Breast epithelium (tissue), 3 donors: ENCODE data around the gene GPR137.

Source experiments
- CTCF ChIP-seq, 3 donors: fragments of 450-650 bp; IDR thresholded peaks; one replicate each; pipeline ENCODE4 v1.5.1; 2016 to 2017; ENCODE audit warnings: antibody characterized with exemption in 3 of 3, mild to moderate bottlenecking in 3 of 3, moderate library complexity in 3 of 3
- POLR2A ChIP-seq: fragments of 450-650 bp; IDR thresholded peaks from one replicate; pipeline ENCODE4 v1.6.1; 2016; ENCODE audit warnings: antibody characterized with exemption, mild to moderate bottlenecking, moderate library complexity
- POLR2AphosphoS5 ChIP-seq, 3 donors: sonication (generic); formaldehyde crosslinking; IDR thresholded peaks; one replicate each; pipeline ENCODE4 v1.6.1; 2017; ENCODE audit warnings: antibody characterized with exemption in 3 of 3

- TF ChIP-seq CTCF (IDR thresholded peaks at IDR 0.05) (no peak), POLR2A (no peak), POLR2AphosphoS5 (IDR thresholded peaks at IDR 0.05) (no peak)
Observed at GRCh38 chr11:64275031-64275800, 10.4 kb upstream of the GPR137 start.
